K562 (cell line): ENCODE data around the gene RNF166. TPM values are rescaled to one million over a fixed set of nuclear protein-coding genes. Genes with fewer than 3 reads are reported as not detected.
A peak's percentile ranks its signal among the peaks of the same experiment; 100 is the strongest.

Source experiments
- CBFA2T2 ChIP-seq: fragments of 450-650 bp; conservative IDR thresholded peaks from 2 replicates; pipeline ENCODE4 v1.6.1; 2017; ENCODE audit warnings: mild to moderate bottlenecking
- CBFA2T3 ChIP-seq: fragments of 450-650 bp; IDR thresholded peaks from 2 replicates; pipeline ENCODE4 v1.6.1; 2017
- ETV6 ChIP-seq, 3 experiments: fragments of 150-350 bp in 1 of 3; sonication (generic) in 1 of 3; formaldehyde crosslinking in 1 of 3; IDR thresholded peaks; 2 replicates each; pipeline versions ENCODE4 v1.6.1 to v1.8.0; 2014 to 2022; ENCODE audit warnings: borderline replicate concordance in 2 of 3, low read depth in 2 of 3, antibody characterized with exemption in 1 of 3, low read length in 1 of 3, mild to moderate bottlenecking in 1 of 3, missing genetic modification reagents in 1 of 3
- JUN ChIP-seq, 2 experiments: sonication (generic) in 1 of 2; formaldehyde crosslinking in 1 of 2; IDR thresholded peaks; 2 replicates each; pipeline versions ENCODE4 v1.6.1 to v1.8.0; 2012 to 2022; ENCODE audit warnings: borderline replicate concordance in 2 of 2, mild to moderate bottlenecking in 2 of 2, improper control_type of control experiment in 1 of 2, low read depth in 1 of 2, low read length in 1 of 2, missing genetic modification reagents in 1 of 2
- REST ChIP-seq, 2 experiments: fragments of 450-650 bp; formaldehyde crosslinking in 1 of 2; IDR thresholded peaks; 2 replicates each; pipeline versions ENCODE4 v1.4.0 to v1.6.1; 2014 to 2020; ENCODE audit warnings: mild to moderate bottlenecking in 2 of 2, borderline replicate concordance in 1 of 2, low read depth in 1 of 2
- SMARCA4 ChIP-seq: fragments of 450-650 bp; IDR thresholded peaks from 2 replicates; pipeline ENCODE4 v1.6.1; 2016
- SOX6 ChIP-seq: fragments of 450-650 bp; IDR thresholded peaks from 2 replicates; pipeline ENCODE4 v1.6.1; 2014; ENCODE audit warnings: mild to moderate bottlenecking
- SP1 ChIP-seq: sonication (generic); formaldehyde crosslinking; IDR thresholded peaks from 2 replicates; pipeline ENCODE4 v1.8.1; 2022; ENCODE audit warnings: mild to moderate bottlenecking, missing genetic modification reagents
- TRIM25 ChIP-seq: fragments of 450-650 bp; IDR thresholded peaks from 2 replicates; pipeline ENCODE4 v1.7.0; 2016; ENCODE audit warnings: borderline replicate concordance
- VEZF1 ChIP-seq: fragments of 200-800 bp; sonication (Bioruptor generic); IDR thresholded peaks from 2 replicates; pipeline ENCODE4 v1.6.1; 2017; ENCODE audit warnings: missing genetic modification characterization, missing compliant biosample characterization
- XRCC4 ChIP-seq: IDR thresholded peaks from one replicate; pipeline ENCODE4 v1.6.1; 2011; ENCODE audit not compliant: insufficient read depth, insufficient read length; ENCODE audit errors: extremely low read depth
- XRCC5 ChIP-seq: fragments of 200-400 bp; formaldehyde crosslinking; IDR thresholded peaks from 2 replicates; pipeline ENCODE4 v1.6.1; 2017; ENCODE audit warnings: low read depth, mild to moderate bottlenecking, low read length
- ZBTB8A ChIP-seq: fragments of 450-650 bp; IDR thresholded peaks from 2 replicates; pipeline ENCODE4 v1.6.1; 2018; ENCODE audit warnings: mild to moderate bottlenecking, moderate library complexity; ENCODE audit not compliant: partially characterized antibody
- ZNF12 ChIP-seq: sonication (generic); formaldehyde crosslinking; IDR thresholded peaks from 2 replicates; pipeline ENCODE4 v1.4.0; 2020; ENCODE audit warnings: mild to moderate bottlenecking, missing genetic modification reagents
- ZNF253 ChIP-seq: fragments of 250-450 bp; sonication (Bioruptor Pico); conservative IDR thresholded peaks from 2 replicates; pipeline ENCODE4 v1.6.1; 2021; ENCODE audit warnings: mild to moderate bottlenecking
- polyA plus RNA-seq, 8 experiments: library from polyadenylated mRNA; depleted of rRNA in 4 of 8; stranded (reverse) in 5 of 8; unstranded in 3 of 8; fragments of >200 nt; fragmentation: Nextera tagmentation in 2 of 8; fragmentation: Illumina TruSeq in 1 of 8; extraction: Ambion mirVana in 2 of 8; extraction: Trizol in 1 of 8; gene quantifications; 2 replicates each; pipeline versions ENCODE4 v1.2.1 to v1.2.3, GENCODE V29; 2011 to 2014; ENCODE audit warnings: inconsistent platforms in 1 of 8, missing spikeins in 1 of 8
- total RNA-seq, 7 experiments: library from RNA; depleted of rRNA in 6 of 7; stranded (reverse); fragments of >200 nt in 6 of 7; fragmentation: Illumina TruSeq in 2 of 7; extraction: Trizol in 2 of 7; gene quantifications; 2 replicates each; pipeline versions ENCODE4 v1.2.1 to v1.2.3, GENCODE V29; 2011 to 2021; ENCODE audit warnings: low replicate concordance in 1 of 7

Gene RNF166
- total and polyA plus RNA-seq, 9 of the 15 experiments (the other 6 are each of a cell fraction or from before 2014, with no cell fraction given) = 0.56 to 60.3 (median 19.5) TPM

- no peak; the same call in 1 of the 2 replicates for TF ChIP-seq REST (IDR thresholded peaks at IDR 0.05; ENCODE audit: borderline replicate concordance)
- TF ChIP-seq REST (CRISPR knock-in tag; IDR thresholded peaks at IDR 0.05; ENCODE audit: low read depth) = no peak
- TF ChIP-seq CBFA2T3 = peak; percentile 97
- TF ChIP-seq SP1 = peak; percentile 56
- peak; percentile 98 for TF ChIP-seq SMARCA4
- peak; percentile 95 for TF ChIP-seq CBFA2T2
- TF ChIP-seq JUN (IDR thresholded peaks at IDR 0.05; ENCODE audit: borderline replicate concordance, low read depth, low read length) = peak; percentile 89
- no peak; the same call in 1 of the 2 replicates for TF ChIP-seq JUN (CRISPR knock-in tag; IDR thresholded peaks at IDR 0.05; ENCODE audit: borderline replicate concordance)
- peak; percentile 71; the same call in 1 of the 2 replicates for TF ChIP-seq XRCC5
- no peak for TF ChIP-seq ZBTB8A
- no peak for TF ChIP-seq ZNF253
- TF ChIP-seq ZNF12 (CRISPR knock-in tag) = no peak
- TF ChIP-seq ETV6 (IDR thresholded peaks at IDR 0.05; ENCODE audit: borderline replicate concordance in 1 of 2, low read depth in 2 of 2, low read length in 1 of 2) = 0 out of 4 replicates have a peak, but pooled peaks of 1 of the 2 experiments have one; percentile 22
- TF ChIP-seq ETV6 (CRISPR knock-in tag; IDR thresholded peaks at IDR 0.05; ENCODE audit: borderline replicate concordance) = no peak
- no peak for TF ChIP-seq XRCC4
- peak; percentile 86 for TF ChIP-seq VEZF1 (CRISPR knock-in tag)
- no peak; the same call in 1 of the 2 replicates for TF ChIP-seq TRIM25
- TF ChIP-seq SOX6 = peak; percentile 96
Measured at GRCh38 chr16:88688013-88688778, 18.0 kb downstream of the RNF166 start (continued).
